Lung (tissue), 12 donors: ENCODE measurements around the gene SNHG17. TPM values are rescaled to one million over a fixed set of nuclear protein-coding genes. Genes with fewer than 3 reads are reported as not detected.

Source experiments
- ATAC-seq: fragments of 200-7000 bp; cut with Tn5 transposase; one replicate; pipeline ENCODE4 v1.9.1; 2020; ENCODE audit warnings: moderate number of reproducible peaks; ENCODE audit not compliant: insufficient read depth, low FRiP score
- DNase-seq, 3 donors: peaks; one replicate each; pipeline ENCODE4 v3.0.0-alpha.2; 2013 to 2017
- H3K27ac ChIP-seq, 2 donors: one replicate each; pipeline ENCODE4 v1.5.1; 2013; ENCODE audit warnings: mild to moderate bottlenecking in 2 of 2, moderate library complexity in 2 of 2, control low read depth in 1 of 2, inconsistent platforms in 1 of 2, low read depth in 1 of 2, low read length in 1 of 2
- H3K27me3 ChIP-seq, 3 donors: one replicate each; pipeline ENCODE4 v1.5.1; 2013; ENCODE audit warnings: low read length in 2 of 3; ENCODE audit not compliant: control insufficient read depth in 3 of 3, insufficient read depth in 3 of 3
- H3K36me3 ChIP-seq, 4 donors: one replicate each; pipeline ENCODE4 v1.5.1; 2013; ENCODE audit warnings: low read length in 4 of 4, mild to moderate bottlenecking in 1 of 4, moderate library complexity in 1 of 4; ENCODE audit not compliant: control insufficient read depth in 4 of 4, insufficient read depth in 4 of 4
- H3K4me1 ChIP-seq, 5 donors: one replicate each; pipeline ENCODE4 v1.5.1; 2013; ENCODE audit warnings: low read length in 5 of 5, mild to moderate bottlenecking in 2 of 5, moderate library complexity in 1 of 5; ENCODE audit not compliant: control insufficient read depth in 5 of 5, insufficient read depth in 5 of 5
- H3K4me3 ChIP-seq: one replicate; pipeline ENCODE4 v1.5.1; 2013; ENCODE audit warnings: mild to moderate bottlenecking, control low read depth, moderate library complexity
- H3K9ac ChIP-seq, 2 donors: one replicate each; pipeline ENCODE4 v1.5.1; 2013; ENCODE audit warnings: low read length in 2 of 2, control low read depth in 1 of 2; ENCODE audit not compliant: insufficient read depth in 1 of 2
- H3K9me3 ChIP-seq, 4 donors: one replicate each; pipeline ENCODE4 v1.5.1; 2013; ENCODE audit warnings: low read length in 3 of 4, mild to moderate bottlenecking in 1 of 4, moderate library complexity in 1 of 4; ENCODE audit not compliant: control insufficient read depth in 4 of 4, insufficient read depth in 3 of 4
- WGBS, 2 donors: extraction: QIAGEN DNeasy Blood & Tissue Kit; methylation state at CpG; one replicate each; pipeline ENCODE4 v1.1.7; 2013; 5-methylcytosine and 5-hydroxymethylcytosine counted together
- polyA plus RNA-seq, 2 donors: library from polyadenylated mRNA; stranded (reverse); fragments of 200-250 nt; gene quantifications; one replicate each; pipeline ENCODE4 v1.2.1, GENCODE V29; 2013
- total RNA-seq, 2 donors: library from RNA; depleted of rRNA in 1 of 2; stranded (reverse); fragments of >200 nt in 1 of 2; gene quantifications; one replicate each; pipeline ENCODE4 v1.2.1, GENCODE V29; 2014 to 2021
- TF ChIP-seq, protein P1 (sequence below): IDR thresholded peaks from 2 replicates; pipeline ENCODE4 v1.5.1; 2012; ENCODE audit warnings: mild to moderate bottlenecking; ENCODE audit errors: control extremely low read depth, extremely low read depth
- donor health status: control.
- donor health status: control.
- donor health status: Bipolar disorder and iron deficiency.
- donor health status: healthy.
- donor health status: DM: yes; HTN: yes; CAD: no.

Gene SNHG17
- total and polyA plus RNA-seq, 4 donors = 11.9 to 52.4 (median 34.0) TPM

GRCh38 chr20:38407321-38407720 lies 27.8 kb downstream of the SNHG17 start:
- TF ChIP-seq, protein P1, sequence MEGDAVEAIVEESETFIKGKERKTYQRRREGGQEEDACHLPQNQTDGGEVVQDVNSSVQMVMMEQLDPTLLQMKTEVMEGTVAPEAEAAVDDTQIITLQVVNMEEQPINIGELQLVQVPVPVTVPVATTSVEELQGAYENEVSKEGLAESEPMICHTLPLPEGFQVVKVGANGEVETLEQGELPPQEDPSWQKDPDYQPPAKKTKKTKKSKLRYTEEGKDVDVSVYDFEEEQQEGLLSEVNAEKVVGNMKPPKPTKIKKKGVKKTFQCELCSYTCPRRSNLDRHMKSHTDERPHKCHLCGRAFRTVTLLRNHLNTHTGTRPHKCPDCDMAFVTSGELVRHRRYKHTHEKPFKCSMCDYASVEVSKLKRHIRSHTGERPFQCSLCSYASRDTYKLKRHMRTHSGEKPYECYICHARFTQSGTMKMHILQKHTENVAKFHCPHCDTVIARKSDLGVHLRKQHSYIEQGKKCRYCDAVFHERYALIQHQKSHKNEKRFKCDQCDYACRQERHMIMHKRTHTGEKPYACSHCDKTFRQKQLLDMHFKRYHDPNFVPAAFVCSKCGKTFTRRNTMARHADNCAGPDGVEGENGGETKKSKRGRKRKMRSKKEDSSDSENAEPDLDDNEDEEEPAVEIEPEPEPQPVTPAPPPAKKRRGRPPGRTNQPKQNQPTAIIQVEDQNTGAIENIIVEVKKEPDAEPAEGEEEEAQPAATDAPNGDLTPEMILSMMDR = no peak
- 96% methylated on average over 25 to 29 of the region's 29 CpGs for WGBS, 2 donors
- H3K4me1 ChIP-seq = no peaks in the 10 kb centered on the region
- H3K4me3 ChIP-seq = no peak overlapping the region
- ATAC-seq (no peak), DNase-seq (no peak)
- H3K27ac ChIP-seq = no peak overlapping the region
- peaks cover 0 to 2% (median 0%) of the 10 kb centered on the region in 4 donors for H3K9me3 ChIP-seq
- peaks cover 0 to 2% (median 0%) of the 10 kb centered on the region in 4 donors for H3K36me3 ChIP-seq
- H3K9ac ChIP-seq = no peak overlapping the region
- no peaks in the 10 kb centered on the region for H3K27me3 ChIP-seq

GRCh38 chr20:38406476-38406875 lies 28.7 kb downstream of the SNHG17 start:
- no peak overlapping the region for H3K4me3 ChIP-seq
- H3K9me3 ChIP-seq = peaks cover 0 to 2% (median 0%) of the 10 kb centered on the region in 4 donors
- no peaks in the 10 kb centered on the region for H3K4me1 ChIP-seq
- H3K27ac ChIP-seq = no peak overlapping the region
- no peak overlapping the region for H3K9ac ChIP-seq
- 92 to 95% methylated on average over 5 of the region's 5 CpGs for whole genome bisulfite sequencing, 2 donors
- ATAC-seq (no peak), DNase-seq (no peak)
- no peaks in the 10 kb centered on the region for H3K36me3 ChIP-seq
- no peaks in the 10 kb centered on the region for H3K27me3 ChIP-seq
- TF ChIP-seq, protein P1 = no peak

GRCh38 chr20:38405132-38405531 lies 30.0 kb downstream of the SNHG17 start:
- TF ChIP-seq, protein P1 = no peak
- Histone ChIP-seq H3K4me3 (no peak overlapping the region), H3K27ac (no peak overlapping the region), H3K27me3 (no peaks in the 10 kb centered on the region), H3K36me3 (no peaks in the 10 kb centered on the region), H3K9me3 (peaks cover 0 to 2% (median 0%) of the 10 kb centered on the region in 4 donors), H3K9ac (no peak overlapping the region), H3K4me1 (no peaks in the 10 kb centered on the region)
- peak in 1 of 3 donors; percentile 10 for DNase-seq
- whole genome bisulfite sequencing, 2 donors = 77 to 89% methylated on average over 2 of the region's 2 CpGs
- ATAC-seq = no peak

- no peak overlapping the region for H3K9ac ChIP-seq
- no peak overlapping the region for H3K27ac ChIP-seq
- H3K27me3 ChIP-seq = no peaks in the 10 kb centered on the region
- peaks cover 0 to 2% (median 0%) of the 10 kb centered on the region in 4 donors for H3K9me3 ChIP-seq
- no peaks in the 10 kb centered on the region for H3K36me3 ChIP-seq
- no peaks in the 10 kb centered on the region for H3K4me1 ChIP-seq
- ATAC-seq (no peak), DNase-seq (no peak)
- no peak overlapping the region for H3K4me3 ChIP-seq
- TF ChIP-seq, protein P1 = no peak
Observed at GRCh38 chr20:38404016-38404415, 31.1 kb downstream of the SNHG17 start.
